Activated T-cell treated with anti-CD3 and anti-CD28 coated beads, Interleukin-2, amount 50 U/mL, for 48 hours (primary cell): Measurements from ENCODE around the gene ARRDC5.
"Not testable (repeated sequence)": the region's sequence is repeated elsewhere in the genome, so short reads cannot be mapped to it uniquely, and the experiment has no call there.

Experiments
- DNase-seq, 2 experiments: peaks; one replicate each; pipeline ENCODE4 v3.0.0-alpha.2; 2020

Gene ARRDC5

GRCh38 chr19:4902796-4903195 is at the start of gene ARRDC5:
Gene ARRDC5 (minus strand): TSS chr19:4902896. CDS start chr19:4902825, 71 bp downstream.
- no peak for DNase-seq

DNA sequence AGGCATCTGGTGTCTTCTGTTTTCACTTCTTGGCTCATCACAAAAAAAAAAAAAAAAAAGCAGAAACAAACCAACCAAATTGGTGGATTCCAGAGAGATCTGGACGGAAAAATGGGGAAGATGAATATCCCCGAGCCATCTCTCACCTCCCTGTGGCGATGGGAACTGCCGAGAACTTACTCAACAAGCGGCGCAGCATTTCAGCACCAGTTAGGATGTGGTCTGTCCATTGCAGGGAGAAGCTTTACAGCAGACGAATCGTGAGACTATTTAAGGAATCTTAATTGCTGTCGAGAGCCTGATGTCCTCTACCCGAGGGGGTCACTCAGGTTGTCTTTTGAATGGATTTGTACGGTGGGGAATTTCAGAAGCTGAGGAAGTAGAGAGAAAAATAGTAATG is 49.0 kb upstream of the ARRDC5 start:
- DNase-seq: no peak

DNA sequence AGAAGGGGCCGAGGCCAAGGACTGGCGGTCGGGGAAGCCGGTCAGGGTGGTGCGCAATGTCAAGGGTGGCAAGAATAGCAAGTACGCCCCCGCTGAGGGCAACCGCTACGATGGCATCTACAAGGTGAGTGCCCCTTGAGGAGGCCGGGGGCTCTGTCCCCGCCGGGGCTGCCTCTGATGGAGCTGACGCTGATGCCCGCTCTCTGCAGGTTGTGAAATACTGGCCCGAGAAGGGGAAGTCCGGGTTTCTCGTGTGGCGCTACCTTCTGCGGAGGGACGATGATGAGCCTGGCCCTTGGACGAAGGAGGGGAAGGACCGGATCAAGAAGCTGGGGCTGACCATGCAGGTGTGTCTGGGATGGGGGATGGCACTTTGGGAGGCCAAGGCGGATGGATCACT is 48.0 kb upstream of the ARRDC5 start:
- not testable (repeated sequence) for DNase-seq

DNA sequence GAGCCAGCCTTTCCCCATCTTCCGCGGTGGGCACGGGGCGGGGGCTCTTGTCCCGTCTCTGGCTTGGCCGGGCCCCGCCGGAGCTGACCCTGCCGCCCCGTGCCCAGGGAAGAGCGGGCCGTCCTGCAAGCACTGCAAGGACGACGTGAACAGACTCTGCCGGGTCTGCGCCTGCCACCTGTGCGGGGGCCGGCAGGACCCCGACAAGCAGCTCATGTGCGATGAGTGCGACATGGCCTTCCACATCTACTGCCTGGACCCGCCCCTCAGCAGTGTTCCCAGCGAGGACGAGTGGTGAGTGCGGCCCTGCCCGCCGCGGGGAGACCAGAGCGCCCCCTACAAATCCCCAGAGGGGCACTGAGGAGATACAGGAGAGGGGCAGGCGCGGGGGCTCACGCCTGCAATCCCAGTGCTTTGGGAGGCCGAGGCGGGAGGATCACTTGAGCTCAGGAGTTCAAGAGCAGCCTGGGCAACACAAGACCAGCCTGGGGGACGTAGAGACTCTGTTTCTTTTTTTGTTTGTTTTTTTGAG is 39.0 kb upstream of the ARRDC5 start:
- DNase-seq: not testable (repeated sequence)

DNA sequence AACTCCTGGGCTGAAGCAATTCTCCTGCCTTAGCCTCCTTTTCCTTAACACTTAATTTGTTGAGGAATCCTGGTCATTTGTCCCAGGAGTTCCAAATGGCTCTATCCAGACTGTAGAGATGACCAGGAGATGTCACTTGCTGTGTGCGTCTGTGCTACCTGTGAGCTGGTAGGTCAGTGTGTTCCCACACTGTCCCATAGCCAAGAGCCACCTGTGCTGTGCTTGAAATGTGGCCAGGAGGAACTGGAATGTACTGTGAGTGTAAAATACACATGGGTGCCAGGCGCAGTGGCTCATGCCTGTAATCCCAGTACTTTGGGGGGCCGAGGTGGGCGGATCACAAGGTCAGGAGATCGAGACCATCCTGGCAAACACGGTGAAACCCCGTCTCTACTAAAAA is 36.8 kb upstream of the ARRDC5 start:
- no peak for DNase-seq

DNA sequence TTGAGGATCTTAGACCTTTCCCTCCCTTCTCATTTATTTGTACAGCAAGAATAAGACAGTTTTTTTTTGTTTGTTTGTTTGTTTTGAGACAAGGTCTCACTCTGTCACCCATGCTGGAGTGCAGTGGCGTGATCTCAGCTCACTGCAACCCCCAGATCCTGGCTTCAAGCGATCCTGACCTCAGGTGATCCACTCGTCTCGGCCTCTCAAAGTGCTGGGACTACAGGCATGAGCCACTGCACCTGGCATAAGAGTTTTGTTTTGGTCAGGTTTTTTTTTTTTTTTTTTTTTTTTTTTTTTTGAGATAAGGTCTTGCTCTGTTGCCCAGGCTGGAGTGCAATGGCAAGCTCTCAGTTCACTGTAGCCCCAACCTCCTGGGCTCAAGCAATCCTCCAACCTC is 35.8 kb upstream of the ARRDC5 start:
- not testable (repeated sequence) for DNase-seq

GRCh38 chr19:4937060-4937459 is 34.4 kb upstream of the ARRDC5 start:
- DNase-seq: no peak

GRCh38 chr19:4935444-4935843 is 32.7 kb upstream of the ARRDC5 start:
- no peak for DNase-seq

DNA sequence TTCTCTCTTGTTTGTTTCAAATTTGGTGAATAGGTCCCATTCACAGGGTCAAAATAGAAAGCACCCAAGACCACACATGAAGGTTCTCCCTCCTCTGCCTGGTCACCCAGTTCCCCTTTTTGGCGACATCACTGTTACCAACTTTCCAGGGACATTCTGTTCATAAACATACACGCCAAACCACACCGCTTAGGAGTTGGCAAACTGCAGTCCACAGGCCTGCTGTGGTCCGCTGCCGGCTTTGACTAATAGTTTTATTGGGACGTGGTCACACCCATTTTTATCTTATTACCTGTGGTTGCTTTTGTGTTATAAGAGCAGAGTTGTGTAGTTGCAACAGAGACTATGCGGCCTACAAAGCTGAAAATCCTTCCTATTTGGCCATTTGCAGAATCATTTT is 30.8 kb upstream of the ARRDC5 start:
- no peak for DNase-seq

DNA sequence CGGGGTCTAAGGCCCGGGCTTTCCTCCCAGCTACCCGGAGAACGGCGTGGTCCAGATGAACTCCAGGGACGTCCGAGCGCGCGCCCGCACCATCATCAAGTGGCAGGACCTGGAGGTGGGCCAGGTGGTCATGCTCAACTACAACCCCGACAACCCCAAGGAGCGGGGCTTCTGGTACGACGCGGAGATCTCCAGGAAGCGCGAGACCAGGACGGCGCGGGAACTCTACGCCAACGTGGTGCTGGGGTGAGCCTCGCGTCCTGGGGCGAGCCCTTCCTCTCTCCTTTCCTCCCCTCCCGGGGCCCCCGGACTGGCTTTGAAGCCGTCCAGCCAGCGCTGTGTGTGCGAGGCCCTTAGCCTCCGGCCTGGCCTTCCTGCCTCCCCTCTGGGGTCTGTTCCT is 30.0 kb upstream of the ARRDC5 start:
- DNase-seq: no peak

DNA sequence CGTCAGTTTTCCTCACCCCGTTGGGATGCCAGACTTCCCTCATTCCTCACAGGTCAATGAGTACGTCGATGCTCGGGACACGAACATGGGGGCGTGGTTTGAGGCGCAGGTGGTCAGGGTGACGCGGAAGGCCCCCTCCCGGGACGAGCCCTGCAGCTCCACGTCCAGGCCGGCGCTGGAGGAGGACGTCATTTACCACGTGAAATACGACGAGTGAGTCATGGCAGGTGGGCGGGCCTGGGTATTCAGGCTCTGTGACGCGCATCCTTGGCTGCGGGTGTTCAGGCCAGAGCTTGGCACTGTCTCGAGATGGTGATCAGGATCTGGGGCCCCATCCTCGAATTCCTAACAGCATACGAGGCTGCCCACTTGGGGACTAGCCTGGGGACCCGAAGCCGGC is 28.0 kb upstream of the ARRDC5 start:
- DNase-seq: peak; percentile 53 to 54

GRCh38 chr19:4929186-4929585 is 26.5 kb upstream of the ARRDC5 start:
- no peak for DNase-seq

- DNase-seq: no peak
These were observed 20.6 kb upstream of the ARRDC5 start for GRCh38 chr19:4923276-4923747.

GRCh38 chr19:4922530-4923275 is 20.0 kb upstream of the ARRDC5 start:
- DNase-seq: no peak

DNA sequence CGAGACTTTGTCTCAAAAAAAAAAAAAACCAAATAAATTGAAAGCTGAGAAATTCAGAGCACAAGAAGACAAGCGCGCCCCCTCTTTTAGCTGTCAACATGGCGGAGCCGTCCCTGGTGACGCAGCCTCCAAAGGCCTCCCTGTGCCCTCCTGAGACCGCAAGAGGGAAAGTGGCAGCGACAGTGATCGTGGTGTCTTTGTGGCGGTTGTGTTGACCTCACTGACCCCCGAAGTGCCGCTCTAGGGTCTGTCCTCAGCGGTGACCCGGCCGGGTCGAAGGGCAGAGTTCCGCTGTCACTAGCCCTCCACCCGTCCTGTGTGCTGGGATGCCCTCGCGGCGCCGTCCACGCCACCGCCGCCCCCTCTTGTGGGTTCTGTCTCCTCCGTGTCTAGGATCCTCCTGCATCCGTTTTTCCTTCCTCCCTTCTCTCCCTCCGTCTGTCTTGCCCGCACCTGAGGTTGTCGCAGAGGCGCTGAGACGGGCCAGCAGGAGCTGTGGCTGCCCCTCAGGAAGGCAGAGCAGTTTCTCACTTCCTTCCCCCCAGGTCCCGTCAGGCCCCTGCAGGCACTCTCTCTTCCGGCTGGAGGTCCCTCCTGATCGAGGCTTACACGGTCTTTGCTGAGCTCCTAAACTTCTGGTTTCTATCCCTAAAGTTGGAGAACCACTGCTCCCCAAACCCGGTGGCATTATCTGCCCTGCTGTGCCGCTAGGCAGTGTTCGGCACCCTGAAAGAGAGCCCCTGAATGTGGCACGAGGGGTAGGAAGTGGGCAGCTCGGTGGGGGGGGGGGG is 13.8 kb upstream of the ARRDC5 start:
- peak; percentile 54 to 57 for DNase-seq

GRCh38 chr19:4914736-4915501 is 12.2 kb upstream of the ARRDC5 start:
- peak; percentile 79 to 80 for DNase-seq

GRCh38 chr19:4913996-4914735 is 11.5 kb upstream of the ARRDC5 start:
- peak; percentile 53 to 58 for DNase-seq

DNA sequence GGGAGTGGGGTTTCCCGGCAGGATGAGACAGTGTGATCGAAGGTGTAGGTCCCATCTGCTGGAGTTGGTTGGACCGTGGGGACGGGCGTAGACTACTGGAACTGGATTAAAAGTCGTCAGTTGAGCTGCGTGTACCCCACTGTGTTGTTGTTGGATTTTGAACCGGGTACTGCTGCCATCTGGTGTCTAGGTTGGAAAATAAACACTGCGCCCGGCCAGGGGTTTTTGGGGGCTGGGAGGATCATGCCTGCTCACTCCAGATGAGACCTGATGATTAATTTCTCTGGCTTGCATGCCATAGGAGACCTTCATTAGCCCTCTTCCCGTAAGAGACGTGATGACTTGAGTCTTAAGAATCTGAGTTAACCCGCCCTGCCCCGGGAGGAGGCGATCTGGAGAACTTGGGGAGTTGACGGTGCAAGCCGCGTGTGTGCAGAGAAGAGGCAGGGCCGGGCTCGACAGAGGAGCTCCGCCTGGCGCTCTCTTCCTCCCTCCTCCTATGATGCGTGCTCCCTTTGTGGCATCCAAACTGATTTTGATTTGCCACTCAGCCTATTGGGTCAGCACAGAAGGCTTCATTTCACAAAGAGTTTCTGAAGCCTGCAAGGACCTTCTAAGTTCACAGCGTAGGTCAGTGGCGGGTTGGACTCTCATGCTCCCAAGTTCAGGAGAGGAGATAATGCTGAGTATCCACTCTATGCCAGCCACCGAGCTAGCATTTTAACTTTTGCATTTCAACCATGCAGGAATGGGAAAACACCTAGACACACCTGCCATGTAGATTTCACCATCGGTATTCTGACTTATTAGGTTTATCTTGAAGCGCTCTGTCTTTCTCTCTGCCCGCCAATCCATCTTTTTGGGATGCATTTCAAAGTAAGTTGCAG is 9.3 kb upstream of the ARRDC5 start:
- peak; percentile 86 to 88 for DNase-seq

- no peak for DNase-seq
These were observed 8.6 kb upstream of the ARRDC5 start for GRCh38 chr19:4911314-4911713.

DNA sequence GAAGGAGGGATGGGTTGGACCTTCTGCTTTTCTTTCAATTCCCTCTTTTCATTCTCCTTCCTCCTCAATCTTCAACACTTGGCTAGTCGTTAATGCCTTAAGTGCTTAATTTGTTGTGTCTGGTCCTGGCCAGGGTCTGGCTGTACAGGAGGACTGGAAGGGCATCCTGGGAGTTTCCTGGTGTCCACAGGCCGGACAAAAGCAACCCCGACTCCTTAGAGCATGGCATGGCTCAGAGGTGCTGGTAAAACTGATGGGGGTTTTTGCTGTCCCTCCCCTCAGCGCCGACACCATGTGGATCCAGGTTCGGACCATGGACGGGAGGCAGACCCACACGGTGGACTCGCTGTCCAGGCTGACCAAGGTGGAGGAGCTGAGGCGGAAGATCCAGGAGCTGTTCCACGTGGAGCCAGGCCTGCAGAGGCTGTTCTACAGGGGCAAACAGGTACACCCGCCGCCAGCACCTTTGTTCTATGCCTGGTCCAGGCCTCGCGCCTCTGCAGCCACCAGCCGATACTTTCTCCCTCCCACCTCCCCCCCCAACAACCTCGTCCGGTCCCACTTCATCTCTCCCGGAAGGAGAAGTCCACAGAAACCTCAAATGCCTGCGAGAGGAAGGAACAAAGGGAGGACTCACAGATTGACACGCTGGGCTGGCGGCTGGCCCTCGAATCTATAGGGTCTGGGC is 8.0 kb upstream of the ARRDC5 start:
- peak in 1 of 2 experiments; percentile 53 for DNase-seq
